SJSA1 (cell line): ENCODE measurements around the gene TUFM. TPM values are rescaled to one million over a fixed set of nuclear protein-coding genes. Genes with fewer than 3 reads are reported as not detected.
"Not testable (repeated sequence)": the region's sequence is repeated elsewhere in the genome, so short reads cannot be mapped to it uniquely, and the experiment has no call there.

Experiments used
- DNase-seq, 2 experiments: peaks; one replicate each; pipeline ENCODE4 v3.0.0-alpha.2; 2015 to 2020; ENCODE audit warnings: low spot score in 2 of 2, low read depth in 1 of 2
- H3K27ac ChIP-seq: fragments of 250-450 bp; sonication (Bioruptor Pico); 2 replicates; pipeline ENCODE4 v1.5.1; 2020; ENCODE audit warnings: mild to moderate bottlenecking, moderate library complexity
- H3K27me3 ChIP-seq: fragments of 250-450 bp; sonication (Bioruptor Pico); replicated peaks from 2 replicates; pipeline ENCODE4 v1.5.1; 2020; ENCODE audit warnings: mild to moderate bottlenecking, moderate library complexity
- H3K36me3 ChIP-seq: fragments of 250-450 bp; sonication (Bioruptor Pico); 2 replicates; pipeline ENCODE4 v1.5.1; 2020; ENCODE audit warnings: mild to moderate bottlenecking
- H3K4me1 ChIP-seq: fragments of 250-450 bp; sonication (Bioruptor Pico); replicated peaks from 2 replicates; pipeline ENCODE4 v1.6.1; 2021; ENCODE audit warnings: mild to moderate bottlenecking
- H3K4me3 ChIP-seq: fragments of 250-450 bp; sonication (Bioruptor Pico); 2 replicates; pipeline ENCODE4 v1.5.1; 2020; ENCODE audit warnings: mild to moderate bottlenecking
- H3K9me3 ChIP-seq: fragments of 250-450 bp; sonication (Bioruptor Pico); replicated peaks from 2 replicates; pipeline ENCODE4 v1.5.1; 2020; ENCODE audit warnings: mild to moderate bottlenecking
- total RNA-seq: library from RNA; depleted of rRNA; stranded (reverse); fragments of >200 nt; shearing (Covaris generic); gene quantifications from 2 replicates; pipeline ENCODE4 v1.2.3, GENCODE V29; 2014; rRNA removed

TUFM gene
- 142 and 154 TPM in 2 replicates for total RNA-seq

DNA sequence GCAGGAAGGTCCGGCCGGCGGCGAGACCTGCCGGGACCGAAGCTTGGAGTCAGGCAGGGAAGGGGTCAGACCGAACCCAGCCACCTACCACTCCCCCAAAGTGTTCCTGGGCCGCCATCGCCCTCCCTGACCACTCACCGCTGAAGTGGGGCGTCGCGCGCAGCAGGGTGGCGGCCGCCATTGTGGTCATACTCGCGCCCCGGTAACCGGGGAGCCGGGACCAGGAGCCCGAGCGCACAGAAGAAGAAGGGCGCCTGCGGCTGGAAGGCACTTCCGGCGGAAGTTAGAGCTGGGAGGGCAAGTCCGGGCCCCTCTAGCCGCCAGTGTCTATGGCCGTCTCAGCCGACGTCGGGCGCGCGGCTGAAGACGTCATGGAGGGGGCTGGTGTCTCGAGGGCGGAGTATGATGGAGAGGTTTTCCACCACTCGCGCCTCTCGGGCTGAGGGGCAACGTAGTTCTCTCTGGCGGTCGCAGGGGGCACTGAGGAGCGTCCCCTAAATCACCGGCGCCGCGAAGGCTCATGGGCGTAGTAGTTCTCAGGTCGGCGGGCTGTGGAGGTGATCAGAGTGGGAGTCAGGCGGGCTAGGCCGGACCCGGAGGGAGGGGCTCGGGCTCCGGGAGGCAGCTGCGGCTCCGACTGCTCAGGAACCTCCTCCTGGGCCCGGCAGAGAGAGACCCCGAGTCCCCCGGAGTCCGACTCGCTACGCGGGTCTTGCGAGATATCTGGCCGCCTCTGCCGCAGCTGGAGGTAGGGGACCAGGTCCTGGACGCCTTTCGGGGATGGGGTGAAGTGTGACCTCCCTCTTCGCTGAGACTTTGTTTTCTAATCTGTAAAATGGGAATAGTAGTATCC, at the start of gene TUFM:
TUFM (minus strand) TSS at position 269 of the 853 bp plus-strand sequence; CDS start at position 190, 79 bp downstream.
- Histone ChIP-seq H3K27ac (peak within 1 kb of the TSS; percentile 35), H3K9me3 (no peaks in the 10 kb centered on the region), H3K27me3 (no peaks in the 10 kb centered on the region), H3K4me3 (peak within 1 kb of the TSS; percentile 80), H3K4me1 (peaks cover 12% of the 10 kb centered on the region), H3K36me3 (peaks cover 50% of the 10 kb centered on the region)
- DNase-seq = peak; percentile 99

DNA sequence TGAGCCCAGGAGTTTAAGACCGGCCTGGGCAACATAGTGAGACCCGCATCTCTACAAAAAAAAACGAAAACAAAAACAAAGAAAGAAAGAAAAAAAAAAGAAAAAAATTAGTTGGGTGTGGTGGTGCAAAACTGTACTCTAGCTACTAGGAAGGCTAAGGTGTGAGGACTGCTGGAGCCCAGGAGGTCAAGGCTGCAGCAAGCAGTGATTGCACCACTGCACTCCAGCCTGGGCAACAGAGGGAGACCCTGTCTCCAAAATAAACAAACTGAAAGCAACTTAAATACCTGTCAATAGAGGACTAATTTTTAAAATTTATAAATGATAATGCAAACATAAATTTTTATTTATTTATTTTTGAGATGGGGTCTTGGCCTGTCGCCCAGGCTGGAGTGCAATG, 49.5 kb upstream of the TUFM start:
- Histone ChIP-seq H3K4me3 (no peak overlapping the region), H3K27ac (no peak overlapping the region), H3K36me3 (no peaks in the 10 kb centered on the region), H3K4me1 (no peaks in the 10 kb centered on the region), H3K27me3 (no peaks in the 10 kb centered on the region), H3K9me3 (no peaks in the 10 kb centered on the region)
- no peak for DNase-seq

DNA sequence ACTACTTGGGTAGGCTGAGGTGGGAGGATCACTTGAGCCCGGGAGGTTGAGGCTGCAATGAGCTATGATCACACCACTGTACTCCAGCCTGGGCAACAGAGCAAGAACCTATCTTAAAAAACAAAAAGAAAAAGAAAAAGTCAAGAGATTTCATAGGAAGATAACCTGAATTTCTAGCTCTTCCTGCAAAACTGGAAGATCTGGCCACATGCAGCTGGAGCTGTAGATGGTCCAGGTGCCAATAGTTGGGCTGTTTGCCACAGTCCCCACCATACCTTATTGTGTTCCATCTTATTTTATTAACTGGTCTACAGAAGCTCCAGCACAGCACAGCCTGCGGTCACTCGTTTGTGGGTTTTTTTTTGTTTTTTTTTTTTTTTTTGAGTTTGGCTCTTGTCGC, 47.1 kb upstream of the TUFM start:
- no peaks in the 10 kb centered on the region for H3K36me3 ChIP-seq

DNA sequence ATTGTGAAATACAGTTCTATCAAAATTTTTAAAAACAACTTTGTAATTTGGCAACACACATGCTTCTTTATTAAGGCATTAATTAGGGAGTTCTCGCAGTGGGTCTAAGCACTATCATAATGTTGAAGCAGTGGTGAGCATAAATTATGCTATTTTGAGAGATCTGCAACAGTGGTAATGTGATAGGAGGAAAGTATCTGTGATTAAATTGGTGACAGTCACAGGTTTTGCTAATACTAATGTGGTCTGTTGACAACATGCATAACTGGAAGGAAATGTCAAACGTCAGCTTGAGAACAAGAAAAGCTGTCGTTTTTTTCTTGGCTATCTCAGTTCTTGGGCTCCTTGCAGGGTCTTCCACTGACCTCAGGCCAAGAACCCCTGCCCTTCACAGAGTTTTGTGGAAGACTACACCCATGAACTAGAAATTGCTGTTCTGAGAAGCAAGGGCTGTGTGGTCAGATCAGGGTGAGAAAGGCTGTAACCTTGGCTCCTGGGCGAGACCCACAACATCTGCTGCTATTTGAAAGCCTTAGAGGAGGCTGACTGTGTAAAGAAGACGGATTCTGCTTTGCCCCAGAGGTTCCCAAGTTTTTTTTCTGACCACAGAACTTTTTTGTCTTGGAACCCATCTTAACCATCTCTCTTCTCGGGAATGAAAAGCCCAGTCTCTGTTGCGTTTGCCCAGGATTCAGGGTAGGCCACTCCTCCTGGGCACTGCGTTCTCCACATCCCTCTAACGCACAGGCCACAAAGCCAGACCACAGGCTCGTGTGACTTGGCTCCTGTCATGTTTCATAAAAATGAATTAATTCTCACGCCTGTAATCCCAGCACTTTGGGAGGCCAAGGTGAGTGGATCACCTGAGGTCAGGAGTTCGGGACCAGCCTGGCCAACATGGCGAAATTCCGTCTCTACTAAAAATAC, 46.1 kb upstream of the TUFM start:
- Histone ChIP-seq H3K27ac (no peak overlapping the region), H3K9me3 (no peaks in the 10 kb centered on the region), H3K4me3 (no peak overlapping the region), H3K4me1 (no peaks in the 10 kb centered on the region), H3K27me3 (no peaks in the 10 kb centered on the region), H3K36me3 (no peaks in the 10 kb centered on the region)
- no peak for DNase-seq

More for the DNA sequence above, 47.1 kb upstream of the TUFM start:
- Histone ChIP-seq H3K9me3 (no peaks in the 10 kb centered on the region), H3K4me1 (no peaks in the 10 kb centered on the region), H3K27me3 (no peaks in the 10 kb centered on the region), H3K4me3 (no peak overlapping the region), H3K27ac (no peak overlapping the region)
- no peak for DNase-seq

DNA sequence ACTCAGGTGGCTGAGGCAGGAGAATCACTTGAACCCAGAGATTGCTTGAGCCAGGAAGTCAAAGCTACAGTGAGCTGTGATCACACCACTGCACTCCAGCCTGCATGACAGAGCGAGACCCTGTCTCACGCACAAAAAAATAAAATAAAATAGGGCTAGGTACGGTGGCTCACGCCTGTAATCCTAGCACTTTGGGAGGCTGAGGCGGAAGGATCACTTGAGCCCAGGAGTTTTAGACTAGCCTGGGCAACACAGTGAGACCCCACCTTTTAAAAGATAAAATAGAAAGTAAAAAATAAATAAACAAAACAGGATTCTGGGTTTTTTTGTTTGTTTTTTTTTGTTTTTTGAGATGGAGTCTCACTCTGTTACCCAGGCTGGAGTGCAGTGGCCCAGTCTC, 44.2 kb upstream of the TUFM start:
- H3K27ac ChIP-seq, H3K27me3 ChIP-seq, DNase-seq, H3K9me3 ChIP-seq, H3K36me3 ChIP-seq, H3K4me3 ChIP-seq, H3K4me1 ChIP-seq: not testable (repeated sequence)

DNA sequence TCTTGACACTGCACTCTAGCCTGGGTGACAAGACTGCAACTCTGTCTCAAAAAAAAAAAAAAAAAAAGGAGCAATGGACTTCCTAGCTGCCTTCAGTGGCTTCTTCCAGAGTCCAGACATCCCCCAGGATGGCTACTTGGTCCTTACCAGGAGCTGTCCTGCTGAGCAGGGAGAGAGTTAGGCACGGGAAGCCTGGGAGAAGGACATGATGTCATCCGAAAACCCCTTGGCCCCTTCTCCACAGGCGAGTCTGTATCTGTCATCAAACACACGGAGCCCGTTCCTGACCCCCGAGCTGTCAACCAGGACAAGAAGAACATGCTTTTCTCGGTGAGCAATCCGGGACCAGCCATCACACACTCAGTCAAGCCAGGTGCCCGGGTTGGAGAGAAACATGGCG, 40.8 kb upstream of the TUFM start:
- Histone ChIP-seq H3K9me3 (no peaks in the 10 kb centered on the region), H3K4me1 (no peaks in the 10 kb centered on the region), H3K4me3 (no peak overlapping the region), H3K27me3 (no peaks in the 10 kb centered on the region), H3K27ac (no peak overlapping the region), H3K36me3 (no peaks in the 10 kb centered on the region)
- no peak for DNase-seq

DNA sequence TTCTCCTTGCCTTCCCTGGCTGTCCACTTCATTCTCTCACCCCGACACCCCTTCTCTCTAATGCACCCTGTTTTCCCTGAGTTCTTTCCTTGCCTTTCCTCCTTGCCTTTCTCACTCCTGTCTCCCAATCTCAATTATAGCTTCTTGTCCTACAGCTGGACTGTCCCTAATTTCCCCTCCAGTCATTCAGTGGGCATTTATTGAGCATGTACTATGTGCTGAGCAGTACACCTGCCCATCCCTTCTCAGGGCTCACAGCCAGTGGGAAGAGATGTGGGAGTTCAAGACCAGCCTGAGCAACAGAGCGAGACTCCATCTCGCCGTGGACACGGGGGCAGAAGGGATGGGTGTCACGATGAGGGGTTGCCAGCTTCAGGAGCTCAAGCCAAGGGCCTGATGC, 37.9 kb upstream of the TUFM start:
- H3K27me3 ChIP-seq = no peaks in the 10 kb centered on the region
- H3K27ac ChIP-seq = no peak overlapping the region
- no peaks in the 10 kb centered on the region for H3K36me3 ChIP-seq
- no peaks in the 10 kb centered on the region for H3K9me3 ChIP-seq
- no peak overlapping the region for H3K4me3 ChIP-seq
- no peak for DNase-seq
- H3K4me1 ChIP-seq = peaks cover 8% of the 10 kb centered on the region

DNA sequence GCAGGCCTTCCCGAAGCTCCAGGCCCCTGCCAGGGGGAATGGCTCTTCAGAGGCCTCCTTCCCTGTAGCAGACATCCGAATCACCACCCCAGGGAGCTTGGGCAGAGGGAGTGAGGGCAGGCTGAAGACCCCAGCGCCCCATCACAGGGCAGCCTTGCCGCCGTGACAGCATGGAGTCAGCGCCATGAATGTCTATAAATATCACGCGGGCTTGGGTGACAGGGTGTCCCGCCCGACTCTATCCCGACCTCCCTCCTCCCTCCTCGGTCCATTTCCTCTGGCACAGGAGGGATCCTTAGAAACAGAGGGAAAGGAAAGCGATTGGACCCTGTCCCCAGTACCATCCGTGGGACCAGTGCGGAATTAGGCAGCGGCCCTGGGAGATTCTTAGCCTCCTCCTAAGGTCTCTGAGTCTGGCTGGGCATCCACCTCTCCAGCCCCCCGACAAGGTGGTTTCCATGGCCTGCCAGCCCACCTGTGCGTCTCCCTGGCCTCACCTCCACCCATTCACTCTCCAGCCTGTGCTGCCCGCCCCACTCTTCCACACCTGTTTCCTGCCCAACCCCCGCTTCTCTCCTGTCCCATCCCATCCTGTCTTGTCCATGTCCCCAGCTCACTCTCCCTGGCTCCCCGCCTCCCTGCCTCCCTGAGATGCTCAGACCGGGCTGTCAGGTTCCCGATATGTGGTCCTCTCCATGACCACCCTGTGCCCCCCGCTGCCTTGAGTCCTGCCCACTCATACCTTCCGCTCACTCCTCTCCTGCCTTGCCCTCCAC, 37.3 kb upstream of the TUFM start:
- peaks cover 11% of the 10 kb centered on the region for H3K4me1 ChIP-seq
- H3K9me3 ChIP-seq = no peaks in the 10 kb centered on the region
- peak in 1 of 2 experiments; percentile 41 for DNase-seq
- H3K4me3 ChIP-seq = no peak overlapping the region
- no peaks in the 10 kb centered on the region for H3K36me3 ChIP-seq
- H3K27me3 ChIP-seq = no peaks in the 10 kb centered on the region
- no peak overlapping the region for H3K27ac ChIP-seq

DNA sequence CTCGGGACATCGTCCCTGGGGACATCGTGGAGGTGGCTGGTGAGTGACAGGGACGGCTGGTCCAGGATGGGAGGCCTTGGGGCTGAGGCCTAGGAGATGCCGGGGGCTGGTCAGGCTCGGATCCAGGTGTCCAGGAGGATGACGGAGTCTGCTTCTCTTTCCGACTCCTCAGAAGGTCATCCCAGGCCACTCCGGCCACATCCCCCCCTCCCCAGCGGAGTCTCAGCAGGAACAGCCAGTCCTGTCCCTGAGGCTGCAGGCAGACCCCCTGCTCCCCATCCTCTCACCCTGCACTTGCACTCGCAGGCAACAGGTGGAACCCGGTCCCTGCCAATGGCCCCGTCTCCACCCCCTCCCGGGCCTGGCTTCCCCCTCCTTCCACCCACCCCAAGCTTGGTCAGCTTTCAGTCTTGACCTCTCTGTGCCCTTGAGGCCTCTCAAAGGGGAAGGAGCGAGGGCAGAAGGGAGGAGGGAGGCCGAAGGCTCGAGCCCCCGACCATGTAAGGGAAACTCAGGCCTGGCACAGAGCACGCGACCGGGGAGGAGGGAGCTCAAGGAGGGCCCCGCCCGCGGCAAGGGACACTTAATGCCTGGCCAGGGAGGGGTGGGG, 36.5 kb upstream of the TUFM start:
- H3K4me1 ChIP-seq = peaks cover 12% of the 10 kb centered on the region
- no peak overlapping the region for H3K4me3 ChIP-seq
- H3K36me3 ChIP-seq = no peaks in the 10 kb centered on the region
- H3K9me3 ChIP-seq = no peaks in the 10 kb centered on the region
- H3K27me3 ChIP-seq = no peaks in the 10 kb centered on the region
- no peak overlapping the region for H3K27ac ChIP-seq
- peak in 1 of 2 experiments; percentile 40 for DNase-seq

DNA sequence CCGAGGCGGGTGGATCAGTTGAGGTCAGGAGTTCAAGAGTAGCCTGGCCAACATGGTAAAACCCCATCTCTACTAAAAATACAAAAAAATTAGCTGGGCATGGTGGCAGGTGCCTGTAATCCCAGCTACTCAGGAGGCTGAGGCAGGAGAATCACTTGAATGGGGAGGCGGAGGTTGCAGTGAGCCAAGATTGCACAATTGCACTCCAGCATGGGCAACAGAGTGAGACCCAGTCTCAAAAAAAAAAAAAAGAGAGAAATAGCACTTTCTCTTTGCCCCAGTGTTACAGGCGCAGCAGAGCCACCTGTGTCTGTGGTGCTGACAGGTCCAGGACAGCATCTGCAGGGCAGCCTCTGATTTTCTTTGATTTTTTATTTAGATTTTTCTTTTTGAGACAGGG, 35.4 kb upstream of the TUFM start:
- H3K9me3 ChIP-seq, H3K27me3 ChIP-seq, H3K27ac ChIP-seq, H3K4me3 ChIP-seq, H3K36me3 ChIP-seq, DNase-seq: not testable (repeated sequence)
- peaks cover 12% of the 10 kb centered on the region for H3K4me1 ChIP-seq

DNA sequence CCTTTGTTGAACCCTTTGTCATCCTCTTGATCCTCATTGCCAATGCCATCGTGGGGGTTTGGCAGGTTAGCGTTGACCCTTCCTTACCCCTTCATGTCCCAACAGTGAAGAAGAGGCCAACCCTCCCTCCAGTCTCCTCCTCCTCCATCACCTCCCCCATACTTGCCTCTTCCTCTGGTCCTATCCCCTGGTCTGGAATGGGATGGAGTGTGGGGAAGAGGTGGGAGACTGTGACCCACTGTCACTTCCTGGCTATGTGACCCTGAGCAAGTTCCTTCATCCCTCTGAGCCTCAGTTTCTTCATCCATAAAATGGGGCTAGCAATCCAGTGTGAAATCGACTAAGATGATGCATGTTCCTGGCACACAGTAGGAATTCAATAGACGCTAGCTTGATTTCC, 34.8 kb upstream of the TUFM start:
- Histone ChIP-seq H3K27ac (no peak overlapping the region), H3K4me3 (no peak overlapping the region), H3K27me3 (no peaks in the 10 kb centered on the region), H3K36me3 (no peaks in the 10 kb centered on the region; the same call in 1 of the 2 replicates), H3K4me1 (peaks cover 12% of the 10 kb centered on the region), H3K9me3 (no peaks in the 10 kb centered on the region)
- no peak for DNase-seq

DNA sequence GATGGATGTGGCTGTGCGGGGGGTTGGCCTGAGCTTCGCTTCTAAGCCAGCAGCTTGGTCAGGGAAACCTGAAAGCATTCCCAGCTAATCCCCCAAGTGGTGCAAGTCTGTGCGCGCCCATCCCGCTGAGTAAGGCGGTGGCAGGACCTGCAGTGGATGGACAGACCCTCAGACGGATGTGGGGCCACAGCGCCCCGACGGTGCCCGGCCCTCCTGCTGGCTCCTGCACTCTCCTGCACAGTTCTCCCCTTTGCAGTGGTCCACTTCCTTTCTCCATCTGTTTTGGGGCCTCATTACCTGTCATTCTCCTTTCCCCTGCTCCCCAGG, 34.4 kb upstream of the TUFM start:
- Histone ChIP-seq H3K4me1 (peaks cover 12% of the 10 kb centered on the region), H3K27me3 (no peaks in the 10 kb centered on the region), H3K4me3 (no peak overlapping the region), H3K27ac (no peak overlapping the region), H3K36me3 (peaks cover under 1% of the 10 kb centered on the region), H3K9me3 (no peaks in the 10 kb centered on the region)
- DNase-seq = no peak

DNA sequence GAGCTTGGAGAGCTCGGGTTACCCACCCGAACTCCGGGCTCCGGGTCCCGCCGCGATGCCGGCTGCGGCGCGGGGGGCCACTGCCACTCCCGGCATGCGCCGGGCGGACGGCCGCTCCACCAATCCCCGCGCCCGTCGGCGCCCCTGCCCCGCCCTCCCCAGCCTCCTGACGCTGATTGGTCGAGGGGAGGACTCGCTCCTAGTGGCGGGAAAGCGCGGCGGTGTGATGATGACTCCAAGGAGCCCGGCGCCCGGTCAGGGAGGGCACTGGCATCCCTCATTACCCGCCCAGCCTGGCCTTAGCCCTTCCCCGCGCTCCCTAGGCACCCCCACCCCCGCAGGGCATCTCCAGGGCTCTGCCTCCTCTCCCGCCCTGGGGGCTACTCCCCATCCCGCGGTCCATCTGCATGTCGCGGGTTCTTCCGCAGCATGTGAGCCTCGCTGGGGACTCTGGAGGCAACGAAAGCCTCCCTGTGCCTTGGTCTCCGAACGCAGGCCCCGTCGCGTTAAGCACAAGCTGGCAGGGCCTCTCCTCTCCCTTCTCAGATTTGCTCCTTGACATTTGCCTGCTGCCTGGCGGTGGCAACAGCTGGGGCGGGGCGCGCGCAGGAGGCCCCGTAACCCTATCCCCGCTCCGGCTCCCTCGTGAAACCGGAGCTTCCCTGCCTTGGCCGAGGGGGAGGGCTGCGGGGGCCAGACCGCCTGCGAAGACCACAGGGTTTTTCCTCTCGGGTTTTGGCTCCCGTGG, 33.9 kb upstream of the TUFM start:
- H3K9me3 ChIP-seq = no peaks in the 10 kb centered on the region
- no peaks in the 10 kb centered on the region for H3K27me3 ChIP-seq
- H3K36me3 ChIP-seq = peaks cover 6% of the 10 kb centered on the region
- peaks cover 12% of the 10 kb centered on the region for H3K4me1 ChIP-seq
- DNase-seq = peak; percentile 87 to 94
- H3K27ac ChIP-seq = no peak overlapping the region
- H3K4me3 ChIP-seq = peak overlapping the region; percentile 56
